ENCODE measurements around the gene MACC1. TPM values are rescaled to one million over a fixed set of nuclear protein-coding genes. Genes with fewer than 3 reads are reported as not detected.
A peak's percentile ranks its signal among the peaks of the same experiment; 100 is the strongest.

Gene MACC1
- total and polyA plus RNA-seq, 2 donors (not counting 1 experiment from before 2014, with no cell fraction given) = 0.92 to 6.2 TPM

GRCh38 chr7:20193873-20194272 is 23.3 kb downstream of the MACC1 start:
- H3K9me3 ChIP-seq (ENCODE audit: control extremely low read depth in 1 of 3, control insufficient read depth in 2 of 3, insufficient read depth in 1 of 3, low read length in 2 of 3) = peaks cover 0 to 8% (median 1%) of the 10 kb centered on the region in 3 donors
- POLR2A ChIA-PET = no interaction called here
- intact Hi-C loops (cut with micrococcal nuclease) = loop anchor here (5.0 kb wide), 1 partner anchor 42 kb away; no protein-coding TSS in a partner anchor
- Mint-ChIP-seq H3K27ac (peak overlapping the region; percentile 82), H3K4me3 (no peak overlapping the region), H3K4me1 (peaks cover 36% of the 10 kb centered on the region), H3K9me3 (ENCODE audit: insufficient read depth) (peaks cover 2% of the 10 kb centered on the region), H3K27me3 (no peaks in the 10 kb centered on the region)
- no peak for ATAC-seq (ENCODE audit: low read depth)
- peak overlapping the region; percentile 55 to 75 for H3K27ac ChIP-seq (ENCODE audit: low read length in 2 of 2)
- TF ChIP-seq, protein P1, sequence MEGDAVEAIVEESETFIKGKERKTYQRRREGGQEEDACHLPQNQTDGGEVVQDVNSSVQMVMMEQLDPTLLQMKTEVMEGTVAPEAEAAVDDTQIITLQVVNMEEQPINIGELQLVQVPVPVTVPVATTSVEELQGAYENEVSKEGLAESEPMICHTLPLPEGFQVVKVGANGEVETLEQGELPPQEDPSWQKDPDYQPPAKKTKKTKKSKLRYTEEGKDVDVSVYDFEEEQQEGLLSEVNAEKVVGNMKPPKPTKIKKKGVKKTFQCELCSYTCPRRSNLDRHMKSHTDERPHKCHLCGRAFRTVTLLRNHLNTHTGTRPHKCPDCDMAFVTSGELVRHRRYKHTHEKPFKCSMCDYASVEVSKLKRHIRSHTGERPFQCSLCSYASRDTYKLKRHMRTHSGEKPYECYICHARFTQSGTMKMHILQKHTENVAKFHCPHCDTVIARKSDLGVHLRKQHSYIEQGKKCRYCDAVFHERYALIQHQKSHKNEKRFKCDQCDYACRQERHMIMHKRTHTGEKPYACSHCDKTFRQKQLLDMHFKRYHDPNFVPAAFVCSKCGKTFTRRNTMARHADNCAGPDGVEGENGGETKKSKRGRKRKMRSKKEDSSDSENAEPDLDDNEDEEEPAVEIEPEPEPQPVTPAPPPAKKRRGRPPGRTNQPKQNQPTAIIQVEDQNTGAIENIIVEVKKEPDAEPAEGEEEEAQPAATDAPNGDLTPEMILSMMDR (IDR thresholded peaks at IDR 0.05) = no peak
- TF ChIP-seq EZH2 (IDR thresholded peaks at IDR 0.05; ENCODE audit: borderline replicate concordance, insufficient read depth, low read depth, low read length, poor library complexity, severe bottlenecking) = no peak
- CTCF ChIA-PET = interaction anchor here (0.9 kb wide), 1 partner anchor 25 kb away, joined by 4 read pairs; no protein-coding TSS in a partner anchor
- H3K79me2 ChIP-seq (ENCODE audit: control insufficient read depth, insufficient read depth, low read length) = no peaks in the 10 kb centered on the region
- no peak for DNase-seq
- H3K4me3 ChIP-seq (ENCODE audit: control extremely low read depth in 1 of 5, extremely low read depth in 1 of 5, insufficient read depth in 1 of 5, low read depth in 2 of 5, low read length in 4 of 5) = no peak overlapping the region
- no CpG with 5 or more reads among the region's 6 CpGs for WGBS (ENCODE audit: insufficient coverage)
- no peak overlapping the region for H2AFZ ChIP-seq (ENCODE audit: insufficient read depth, low read depth, low read length, poor library complexity, severe bottlenecking)
- peaks cover 22 to 25% of the 10 kb centered on the region in 2 donors for H3K4me1 ChIP-seq (ENCODE audit: control insufficient read depth in 2 of 2, insufficient read depth in 2 of 2, low read length in 2 of 2)
- peak overlapping the region; percentile 27 for H3K4me2 ChIP-seq (replicated peaks; ENCODE audit: low read depth, low read length, poor library complexity, severe bottlenecking)
- H4K20me1 ChIP-seq (ENCODE audit: control insufficient read depth, insufficient read depth, low read length, poor library complexity, severe bottlenecking) = no peaks in the 10 kb centered on the region
- no peak overlapping the region for H3K9ac ChIP-seq (ENCODE audit: low read length)
- no peaks in the 10 kb centered on the region for H3K27me3 ChIP-seq (replicated peaks in 1 of 4; ENCODE audit: control extremely low read depth in 1 of 4, control insufficient read depth in 3 of 4, insufficient read depth in 4 of 4, low read length in 3 of 4)
- H3K36me3 ChIP-seq (replicated peaks in 1 of 2; ENCODE audit: control extremely low read depth in 1 of 2, control insufficient read depth in 1 of 2, extremely low read depth in 1 of 2, insufficient read depth in 2 of 2, low read length in 1 of 2) = no peaks in the 10 kb centered on the region

- ATAC-seq (ENCODE audit: low read depth) (peak; percentile 31), DNase-seq (peak; percentile 41)
- H4K20me1 ChIP-seq (ENCODE audit: control insufficient read depth, insufficient read depth, low read length, poor library complexity, severe bottlenecking) = no peaks in the 10 kb centered on the region
- no peak overlapping the region for H3K4me3 ChIP-seq (ENCODE audit: control extremely low read depth in 1 of 5, extremely low read depth in 1 of 5, insufficient read depth in 1 of 5, low read depth in 2 of 5, low read length in 4 of 5)
- TF ChIP-seq, protein P1 (IDR thresholded peaks at IDR 0.05) = no peak
- TF ChIP-seq EZH2 (IDR thresholded peaks at IDR 0.05; ENCODE audit: borderline replicate concordance, insufficient read depth, low read depth, low read length, poor library complexity, severe bottlenecking) = no peak
- intact Hi-C loops (cut with micrococcal nuclease) = loop anchor here (5.0 kb wide), 1 partner anchor 41 kb away; no protein-coding TSS in a partner anchor
- H3K4me3 Mint-ChIP-seq = no peak overlapping the region
- H3K27ac ChIP-seq (ENCODE audit: low read length in 2 of 2) = peak overlapping the region; percentile 55 to 75
- no peaks in the 10 kb centered on the region for H3K27me3 ChIP-seq (replicated peaks in 1 of 4; ENCODE audit: control extremely low read depth in 1 of 4, control insufficient read depth in 3 of 4, insufficient read depth in 4 of 4, low read length in 3 of 4)
- no peaks in the 10 kb centered on the region for H3K36me3 ChIP-seq (replicated peaks in 1 of 2; ENCODE audit: control extremely low read depth in 1 of 2, control insufficient read depth in 1 of 2, extremely low read depth in 1 of 2, insufficient read depth in 2 of 2, low read length in 1 of 2)
- peaks cover 21% of the 10 kb centered on the region in 2 donors for H3K4me1 ChIP-seq (ENCODE audit: control insufficient read depth in 2 of 2, insufficient read depth in 2 of 2, low read length in 2 of 2)
- H3K27me3 Mint-ChIP-seq = no peaks in the 10 kb centered on the region
- POLR2A ChIA-PET = no interaction called here
- peaks cover 2% of the 10 kb centered on the region for H3K9me3 Mint-ChIP-seq (ENCODE audit: insufficient read depth)
- H2AFZ ChIP-seq (ENCODE audit: insufficient read depth, low read depth, low read length, poor library complexity, severe bottlenecking) = peak overlapping the region; percentile 24
- H3K4me2 ChIP-seq (replicated peaks; ENCODE audit: low read depth, low read length, poor library complexity, severe bottlenecking) = peak overlapping the region; percentile 27
- no peaks in the 10 kb centered on the region for H3K79me2 ChIP-seq (ENCODE audit: control insufficient read depth, insufficient read depth, low read length)
- no CpG with 5 or more reads among the region's 1 CpG for WGBS (ENCODE audit: insufficient coverage)
- CTCF ChIA-PET = interaction anchor here (0.5 to 0.9 kb wide), 2 partner anchors 26 to 136 kb away, joined by 4 to 5 read pairs; no protein-coding TSS in a partner anchor
- H3K9me3 ChIP-seq (ENCODE audit: control extremely low read depth in 1 of 3, control insufficient read depth in 2 of 3, insufficient read depth in 1 of 3, low read length in 2 of 3) = peaks cover 0 to 8% (median 1%) of the 10 kb centered on the region in 3 donors
- no peak overlapping the region for H3K9ac ChIP-seq (ENCODE audit: low read length)
- H3K4me1 Mint-ChIP-seq = peaks cover 36% of the 10 kb centered on the region
- peak overlapping the region; percentile 82 for H3K27ac Mint-ChIP-seq
Observed at GRCh38 chr7:20193242-20193777, 23.9 kb downstream of the MACC1 start.
